Gastrocnemius medialis (tissue), 4 donors: ENCODE measurements around the gene MAG.

Experiments
- POLR2A ChIP-seq, 2 donors: fragments of 450-650 bp; IDR thresholded peaks; one replicate each; pipeline ENCODE4 v1.6.1; 2017; ENCODE audit warnings: antibody characterized with exemption in 2 of 2, mild to moderate bottlenecking in 2 of 2, moderate library complexity in 2 of 2
- TF ChIP-seq, protein P1 (sequence below), 5 experiments: fragments of 450-650 bp in 3 of 5; fragments of 200-600 bp in 2 of 5; sonication (generic) in 2 of 5; IDR thresholded peaks in 4 of 5; conservative IDR thresholded peaks in 1 of 5; 1 replicate in 4 of 5; 2 replicates in 1 of 5; pipeline ENCODE4 v1.5.1; 2016 to 2019; ENCODE audit warnings: antibody characterized with exemption in 5 of 5, mild to moderate bottlenecking in 3 of 5, moderate library complexity in 3 of 5

DNA sequence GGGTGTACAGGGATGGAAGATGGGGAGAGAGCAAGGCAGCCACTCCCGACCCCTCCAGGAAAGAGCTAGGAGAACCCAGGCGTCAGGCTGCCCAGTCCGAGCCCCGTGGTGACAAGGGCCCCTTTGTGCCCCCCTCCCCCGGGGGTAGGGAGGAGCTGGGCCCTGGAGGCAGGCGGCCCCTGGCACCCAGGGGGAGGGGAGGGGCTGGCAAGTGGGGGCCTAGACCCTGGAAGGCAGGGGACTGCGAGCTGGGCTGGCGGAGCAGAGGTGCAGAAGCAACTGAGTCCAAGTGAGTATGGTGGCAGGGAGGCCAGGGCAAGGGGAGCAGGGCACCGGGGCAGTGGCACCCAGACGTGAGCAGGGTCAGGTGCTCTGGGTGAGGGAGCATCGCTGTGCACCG, at the start of gene MAG:
- TF ChIP-seq, protein P1, sequence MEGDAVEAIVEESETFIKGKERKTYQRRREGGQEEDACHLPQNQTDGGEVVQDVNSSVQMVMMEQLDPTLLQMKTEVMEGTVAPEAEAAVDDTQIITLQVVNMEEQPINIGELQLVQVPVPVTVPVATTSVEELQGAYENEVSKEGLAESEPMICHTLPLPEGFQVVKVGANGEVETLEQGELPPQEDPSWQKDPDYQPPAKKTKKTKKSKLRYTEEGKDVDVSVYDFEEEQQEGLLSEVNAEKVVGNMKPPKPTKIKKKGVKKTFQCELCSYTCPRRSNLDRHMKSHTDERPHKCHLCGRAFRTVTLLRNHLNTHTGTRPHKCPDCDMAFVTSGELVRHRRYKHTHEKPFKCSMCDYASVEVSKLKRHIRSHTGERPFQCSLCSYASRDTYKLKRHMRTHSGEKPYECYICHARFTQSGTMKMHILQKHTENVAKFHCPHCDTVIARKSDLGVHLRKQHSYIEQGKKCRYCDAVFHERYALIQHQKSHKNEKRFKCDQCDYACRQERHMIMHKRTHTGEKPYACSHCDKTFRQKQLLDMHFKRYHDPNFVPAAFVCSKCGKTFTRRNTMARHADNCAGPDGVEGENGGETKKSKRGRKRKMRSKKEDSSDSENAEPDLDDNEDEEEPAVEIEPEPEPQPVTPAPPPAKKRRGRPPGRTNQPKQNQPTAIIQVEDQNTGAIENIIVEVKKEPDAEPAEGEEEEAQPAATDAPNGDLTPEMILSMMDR (IDR thresholded peaks at IDR 0.05 in 4 of 5, conservative IDR thresholded peaks at IDR 0.05 in 1 of 5): no peak
- TF ChIP-seq POLR2A (IDR thresholded peaks at IDR 0.05): no peak
